Stimulated activated CD8-positive, alpha-beta memory T cell treated with anti-CD3 and anti-CD28 coated beads, Interleukin-4, amount 100 ng/mL, for 24 hours (primary cell): ENCODE measurements around the gene RFX5.
A peak's percentile ranks its signal among the peaks of the same experiment; 100 is the strongest.
"Not testable (repeated sequence)": the region's sequence is repeated elsewhere in the genome, so short reads cannot be mapped to it uniquely, and the experiment has no call there.

Experiments
- DNase-seq: peaks from one replicate; pipeline ENCODE4 v3.0.0-alpha.2; 2020; ENCODE audit warnings: low read depth

Gene RFX5

GRCh38 chr1:151362308-151363155 lies 15.5 kb upstream of the RFX5 start:
- DNase-seq: no peak

- DNase-seq: no peak
These were observed 14.8 kb upstream of the RFX5 start for GRCh38 chr1:151361883-151362282.

- DNase-seq: no peak
These were observed 9.6 kb upstream of the RFX5 start for GRCh38 chr1:151356696-151357095.

GRCh38 chr1:151352021-151352718 lies 5.1 kb upstream of the RFX5 start:
- DNase-seq: no peak

- DNase-seq: not testable (repeated sequence)
These were observed 3.3 kb upstream of the RFX5 start for GRCh38 chr1:151350323-151350722.

GRCh38 chr1:151347523-151348246 lies 633 bp upstream of the RFX5 start:
- DNase-seq: no peak

GRCh38 chr1:151346082-151346768 lies 827 bp downstream of the RFX5 start:
- DNase-seq: no peak

GRCh38 chr1:151344291-151344690 lies 2.8 kb downstream of the RFX5 start:
- DNase-seq: no peak

GRCh38 chr1:151343587-151343986 lies 3.5 kb downstream of the RFX5 start:
- no peak for DNase-seq

GRCh38 chr1:151342569-151342968 lies 4.5 kb downstream of the RFX5 start:
- DNase-seq: no peak

GRCh38 chr1:151342021-151342420 lies 5.0 kb downstream of the RFX5 start:
- no peak for DNase-seq

- peak; percentile 11 for DNase-seq
These were observed 5.9 kb downstream of the RFX5 start for GRCh38 chr1:151340870-151341754.

- no peak for DNase-seq
These were observed 10.5 kb downstream of the RFX5 start for GRCh38 chr1:151336556-151336955.

GRCh38 chr1:151334822-151335221 lies 12.2 kb downstream of the RFX5 start:
- no peak for DNase-seq

- no peak for DNase-seq
These were observed 19.0 kb downstream of the RFX5 start for GRCh38 chr1:151327903-151328674.

GRCh38 chr1:151327223-151327902 lies 19.7 kb downstream of the RFX5 start, which contains the start of gene PI4KB:
Gene PI4KB, minus strand, starts transcription at chr1:151327416. Its CDS starts 10,935 bp downstream, at chr1:151316481.
- DNase-seq: peak; percentile 76

GRCh38 chr1:151326619-151327222 lies 20.3 kb downstream of the RFX5 start:
- peak; percentile 34 for DNase-seq

- no peak for DNase-seq
These were observed 21.2 kb downstream of the RFX5 start for GRCh38 chr1:151325646-151326429.
